HG03060 (cell line): Measurements from ENCODE around the gene OR5H2.
"Not testable (repeated sequence)": the region's sequence is repeated elsewhere in the genome, so short reads cannot be mapped to it uniquely, and the experiment has no call there.

Experiments used
- ATAC-seq: cut with Tn5 transposase; IDR thresholded peaks from one replicate; pipeline ENCODE4 v1.9.1; 2021; ENCODE audit warnings: low read depth, moderate number of reproducible peaks; ENCODE audit not compliant: unreplicated experiment

Gene OR5H2

DNA sequence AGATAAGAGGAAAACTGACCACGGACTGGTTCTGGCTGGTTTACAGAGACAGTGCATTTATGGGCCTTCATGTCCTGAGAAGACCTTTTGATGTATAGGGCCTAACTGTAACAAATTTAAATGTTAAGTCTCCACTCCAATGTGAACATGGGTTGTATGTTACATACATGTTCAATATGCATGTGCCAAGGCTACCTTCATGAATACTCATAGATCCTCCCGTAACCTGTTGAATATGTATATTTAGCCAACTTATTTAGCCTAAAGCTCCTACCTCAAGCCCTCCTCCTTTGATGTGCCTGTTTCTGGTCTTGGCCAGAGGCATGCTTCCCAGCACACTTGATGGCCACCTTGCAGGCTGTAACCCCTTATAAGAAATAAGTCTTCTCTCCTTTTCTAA, at the start of gene OR5H2:
OR5H2 (plus strand) TSS at position 301 of the 400 bp plus-strand sequence. CDS start 398 bp downstream, outside the sequence.
- no peak for ATAC-seq

DNA sequence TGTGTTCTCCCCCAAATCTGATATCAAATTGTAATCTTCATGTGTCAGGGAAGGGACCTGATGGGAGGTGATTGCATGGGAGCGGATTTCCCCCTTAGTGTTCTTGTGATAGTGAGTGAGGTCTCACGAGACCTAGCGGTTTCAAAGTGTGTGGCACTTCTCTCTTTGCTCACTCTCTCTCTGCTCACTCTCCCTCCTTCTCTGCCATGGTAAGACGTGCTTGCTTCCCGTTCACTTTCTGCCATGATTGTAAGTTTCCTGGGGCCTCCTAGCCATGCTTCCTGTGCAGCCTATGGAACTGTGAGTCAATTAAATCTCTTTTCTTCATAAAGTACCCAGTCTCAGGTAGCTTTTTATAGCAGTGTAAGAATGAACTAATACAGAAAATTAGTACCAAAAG, 48.8 kb upstream of the OR5H2 start:
- ATAC-seq = no peak

DNA sequence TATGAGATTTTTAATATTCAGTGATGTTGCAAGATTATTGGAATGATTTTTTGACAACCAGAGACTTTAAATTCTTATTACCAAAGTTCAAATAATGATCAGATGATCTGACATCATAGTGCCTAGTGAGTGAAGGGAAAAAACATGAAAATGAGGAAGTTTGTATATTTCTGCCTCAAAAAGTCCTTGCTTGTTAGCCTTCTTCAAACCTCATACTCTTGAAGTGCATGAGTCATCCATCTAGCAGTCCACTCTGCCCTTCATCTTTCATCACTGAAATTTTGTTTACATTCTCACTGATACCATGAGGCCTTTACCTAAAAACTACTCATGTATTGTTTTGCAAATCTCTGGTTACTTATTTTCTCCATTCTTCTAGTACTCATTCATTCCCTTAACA, 42.2 kb upstream of the OR5H2 start:
- peak; percentile 58 for ATAC-seq

DNA sequence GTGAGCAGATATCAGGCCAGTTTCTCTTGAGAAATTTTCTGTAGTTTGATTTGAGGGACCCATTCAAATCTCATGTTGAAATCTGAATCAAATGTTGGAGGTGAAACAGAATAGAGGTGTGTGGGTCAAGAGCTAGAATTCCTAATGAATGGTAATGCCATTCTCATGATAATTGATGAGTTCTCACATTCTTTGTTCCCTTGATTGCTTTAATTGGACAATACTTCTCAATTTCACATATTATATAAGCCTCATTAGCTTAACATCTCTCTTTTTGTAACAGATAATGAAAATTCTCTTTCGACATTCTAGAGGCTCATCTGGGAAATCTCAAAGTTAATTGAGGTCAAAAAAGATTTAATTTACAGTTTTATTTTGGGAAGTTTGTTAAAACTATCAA, 40.1 kb upstream of the OR5H2 start:
- no peak for ATAC-seq

DNA sequence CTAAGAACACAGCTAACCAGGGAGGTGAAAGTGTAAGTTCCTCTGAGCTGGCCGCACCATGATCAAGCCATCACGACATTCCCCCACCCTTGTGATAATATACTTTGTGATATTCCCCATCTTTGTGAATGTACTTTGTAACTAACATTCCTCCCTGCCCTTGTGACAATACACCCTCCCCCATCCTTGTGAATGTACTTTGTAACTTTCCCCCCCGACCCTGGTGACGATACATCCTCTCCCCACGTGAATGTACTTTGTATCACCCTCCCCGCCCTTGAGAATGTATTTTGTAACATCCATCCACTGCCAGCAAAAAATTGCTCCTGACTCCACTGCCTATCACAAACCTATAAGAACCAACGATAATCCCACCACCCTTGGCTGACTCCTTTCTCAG, 38.5 kb upstream of the OR5H2 start:
- no peak for ATAC-seq

DNA sequence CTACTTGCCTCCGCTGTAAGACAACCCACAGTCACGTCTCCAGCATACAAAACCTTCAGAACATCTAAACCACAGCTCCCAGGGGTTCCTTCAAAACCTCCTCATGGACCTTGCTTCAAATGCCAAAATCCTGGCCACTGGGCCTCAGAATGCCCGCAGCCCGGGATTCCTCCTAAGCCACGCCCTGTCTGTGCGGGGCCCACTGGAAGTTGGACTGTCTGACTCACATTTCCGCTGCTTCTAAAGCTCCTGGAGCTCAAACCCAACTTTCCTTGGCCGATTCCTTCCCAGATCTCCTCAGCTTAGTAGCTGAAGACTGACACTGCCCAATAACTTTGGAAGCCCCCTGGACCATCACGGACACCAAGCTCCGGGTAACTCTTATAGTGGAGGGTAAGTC, 36.2 kb upstream of the OR5H2 start:
- ATAC-seq = no peak

DNA sequence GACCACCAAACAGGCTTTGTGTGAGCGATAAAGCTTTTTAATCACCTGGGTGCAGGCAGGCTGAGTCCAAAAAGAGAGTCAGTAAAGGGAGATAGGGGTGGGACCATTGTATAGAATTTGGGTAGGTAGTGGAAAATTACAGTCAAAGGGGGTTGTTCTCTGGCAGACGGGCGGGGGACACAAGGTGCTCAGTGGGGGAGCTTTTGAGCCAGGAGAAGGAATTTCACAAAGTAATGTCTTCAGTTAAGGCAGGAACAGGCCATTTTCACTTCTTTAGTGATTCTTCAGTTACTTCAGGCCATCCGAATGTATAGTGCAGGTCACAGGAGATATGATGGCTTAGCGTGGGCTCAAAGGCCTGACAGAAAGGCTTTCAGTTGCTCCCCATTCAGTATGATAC, 26.3 kb upstream of the OR5H2 start:
- ATAC-seq = not testable (repeated sequence)

DNA sequence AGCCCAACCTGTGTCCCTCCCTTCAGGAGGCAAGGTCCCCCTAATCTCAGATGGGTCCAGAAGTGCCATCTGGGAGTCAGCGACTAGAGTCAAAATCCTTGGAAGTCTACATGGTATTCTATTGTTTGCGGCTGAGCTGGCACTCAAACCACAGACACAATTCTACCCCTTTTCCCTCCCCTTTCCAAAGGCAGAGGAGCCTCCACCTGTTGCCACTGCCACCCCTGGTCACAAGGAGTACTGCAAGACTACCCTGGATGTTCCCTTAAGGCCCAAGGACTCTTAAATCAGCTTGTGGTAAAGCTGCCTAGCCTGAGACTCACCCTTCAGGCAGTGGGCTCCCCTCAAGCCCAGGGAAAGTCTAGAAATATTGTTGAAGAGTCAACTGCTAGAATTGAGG, 22.6 kb upstream of the OR5H2 start:
- no peak for ATAC-seq

DNA sequence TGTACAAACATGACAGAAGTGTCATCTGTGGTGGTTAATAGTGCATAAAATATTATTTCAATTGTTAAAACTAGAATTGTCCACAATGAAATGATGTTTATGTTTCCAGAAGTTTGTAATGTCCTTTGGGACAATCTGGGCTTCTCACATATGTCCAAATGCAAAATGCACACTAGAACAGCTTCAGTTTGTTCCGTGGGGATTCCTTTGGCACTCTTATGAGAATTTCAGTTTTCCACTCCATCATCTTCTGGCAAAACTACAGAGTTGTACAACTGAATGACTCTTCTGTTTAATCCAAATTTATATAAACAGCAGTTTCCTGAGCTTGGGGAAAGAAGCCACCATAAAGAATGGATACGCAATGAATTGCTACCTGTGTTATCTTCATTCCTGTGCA, 20.3 kb upstream of the OR5H2 start:
- no peak for ATAC-seq

DNA sequence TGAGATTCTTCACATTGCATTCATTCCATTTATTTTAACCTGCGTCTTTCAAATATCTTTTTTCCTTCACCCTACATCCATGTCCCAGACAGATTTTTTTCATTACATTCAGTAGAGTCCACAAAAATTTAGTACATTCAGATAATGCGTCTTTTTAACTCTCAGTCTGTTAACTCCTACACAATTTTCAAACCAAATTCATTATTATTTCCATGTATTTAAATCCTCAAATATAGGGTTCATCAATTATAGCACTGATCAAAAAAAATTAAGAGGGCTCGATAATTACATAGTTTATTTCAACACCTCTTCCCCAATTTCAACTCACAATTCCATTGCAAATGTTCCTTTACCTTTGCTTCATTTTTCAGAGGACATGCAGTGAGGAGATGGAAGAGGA, 18.4 kb upstream of the OR5H2 start, which contains the start of gene OR5H6:
OR5H6 (plus strand) TSS at position 301 of the 400 bp plus-strand sequence; CDS start at position 390, 89 bp downstream.
- no peak for ATAC-seq

DNA sequence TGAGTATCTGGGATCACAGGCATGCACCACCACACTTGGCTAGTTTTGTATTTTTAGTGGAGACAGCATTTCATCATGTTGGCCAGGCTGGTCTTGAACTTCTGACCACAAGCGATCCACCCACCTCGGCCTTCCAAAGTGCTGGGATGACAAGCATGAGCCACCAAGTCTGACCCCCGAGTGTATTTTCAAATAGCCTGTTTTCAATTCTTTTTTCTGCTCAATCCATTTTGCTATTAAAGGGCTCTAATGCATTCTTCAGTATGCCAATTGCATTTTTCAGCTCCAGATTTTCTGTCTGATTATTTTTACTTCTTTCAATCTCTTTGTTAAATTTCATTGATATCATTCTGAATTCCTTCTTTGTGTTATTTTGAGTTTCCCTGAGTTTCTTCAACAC, 12.5 kb upstream of the OR5H2 start:
- no peak for ATAC-seq

DNA sequence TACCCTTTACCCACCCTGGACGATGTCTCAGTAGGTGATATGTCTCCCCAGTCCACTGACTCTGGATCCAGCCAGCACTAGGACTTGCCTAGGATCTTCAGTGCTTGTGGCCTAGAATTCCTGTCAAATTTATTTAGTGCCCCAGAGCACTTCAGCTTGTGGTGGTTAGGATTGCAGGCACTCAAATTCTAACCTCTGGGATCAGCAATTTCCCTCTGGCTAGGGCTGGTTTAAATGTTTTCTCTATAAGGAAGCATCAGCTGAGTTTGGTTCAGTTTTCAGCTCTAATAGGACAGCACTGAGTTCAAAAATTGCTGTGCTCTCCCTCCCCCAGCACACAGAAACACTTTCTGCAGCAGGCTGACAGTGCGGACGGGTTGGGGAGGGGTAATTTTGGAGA, 10.2 kb upstream of the OR5H2 start:
- no peak for ATAC-seq

DNA sequence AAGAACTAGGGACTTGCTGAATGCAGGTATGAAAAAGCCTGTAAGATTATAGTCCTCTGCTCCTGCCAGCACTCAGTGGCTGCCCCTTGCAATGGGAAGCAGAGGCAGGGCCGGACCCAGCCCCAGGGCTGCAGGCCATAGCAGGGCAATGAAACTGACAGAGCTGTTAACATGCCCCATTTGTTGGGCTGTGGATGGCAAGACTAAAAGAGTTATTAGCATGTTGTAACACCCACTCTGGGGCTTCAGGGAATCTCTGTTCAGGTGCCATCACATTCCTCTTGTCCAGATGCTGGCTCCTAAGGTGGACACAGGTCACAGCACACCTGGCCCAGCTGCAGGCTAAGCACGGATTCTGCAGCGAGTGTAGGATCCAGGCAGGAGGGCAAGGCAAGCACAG, 7.4 kb upstream of the OR5H2 start:
- ATAC-seq = no peak

DNA sequence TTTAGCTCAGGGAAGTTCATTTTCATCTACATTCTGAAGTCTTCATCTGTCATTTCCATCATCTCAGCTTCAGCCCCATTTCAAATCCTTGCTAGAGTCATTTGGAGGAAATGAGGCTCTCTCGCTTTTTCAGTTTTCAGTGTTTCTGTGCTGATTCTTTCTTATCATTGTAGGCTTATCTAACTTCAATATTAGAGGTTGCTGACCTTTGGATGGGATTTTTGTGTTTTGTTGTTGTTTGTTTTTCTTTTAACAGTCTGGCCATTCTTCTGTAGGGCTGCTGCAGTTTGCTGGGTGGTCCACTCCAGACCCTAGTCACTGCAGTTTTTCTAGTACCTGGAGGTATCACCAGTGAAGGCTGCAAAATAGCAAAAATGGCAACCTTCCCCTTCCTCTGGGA, 8.6 kb downstream of the OR5H2 start:
- no peak for ATAC-seq

DNA sequence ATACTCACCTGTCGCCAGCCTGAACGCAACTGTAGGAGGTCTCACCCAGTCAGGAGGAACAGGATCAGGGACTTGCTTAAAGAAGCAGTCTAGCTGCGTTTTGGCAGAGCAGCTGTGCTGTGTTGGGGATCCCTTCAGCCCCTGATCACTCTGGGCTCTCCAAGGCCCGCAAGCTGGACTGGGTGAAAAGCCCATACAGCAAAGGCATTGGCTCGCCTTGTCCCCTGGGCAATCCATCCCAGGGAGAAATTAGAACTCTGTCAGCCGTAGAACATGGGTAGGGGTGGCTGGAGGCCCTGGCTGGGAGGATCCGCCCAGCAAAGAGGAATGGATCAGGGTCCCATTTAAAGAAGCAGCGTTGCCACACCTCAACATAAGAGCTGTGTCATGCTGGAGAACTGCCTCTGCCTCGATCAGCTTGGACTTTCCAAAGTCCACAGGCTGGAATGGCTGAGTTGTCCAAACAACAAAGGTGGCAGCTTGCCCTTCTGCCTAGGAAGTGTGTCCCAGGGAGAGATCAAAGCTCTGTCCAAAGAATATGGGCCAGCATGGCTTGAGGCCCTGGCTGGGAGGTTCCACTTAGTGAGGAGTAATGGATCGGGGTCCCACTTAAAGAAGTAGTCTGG, 9.1 kb downstream of the OR5H2 start:
- no peak for ATAC-seq

DNA sequence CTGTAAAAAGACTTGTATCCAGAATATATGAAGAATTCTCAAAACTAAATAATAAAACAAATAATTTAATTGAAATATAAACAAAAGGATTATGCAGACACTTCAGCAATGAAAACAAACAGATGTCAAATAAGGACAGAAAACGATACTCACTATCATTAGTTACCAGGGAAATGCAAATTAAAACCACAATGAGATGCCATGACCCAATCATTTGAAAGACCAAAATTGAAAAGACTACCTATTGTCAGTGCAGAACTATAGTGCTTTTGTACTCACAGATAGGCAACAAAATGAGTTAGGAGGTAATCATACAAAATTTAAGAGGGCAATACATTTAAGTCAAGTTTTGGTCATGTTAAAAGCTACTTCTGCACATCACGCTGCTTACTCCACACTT, 39.8 kb downstream of the OR5H2 start:
- ATAC-seq = no peak

DNA sequence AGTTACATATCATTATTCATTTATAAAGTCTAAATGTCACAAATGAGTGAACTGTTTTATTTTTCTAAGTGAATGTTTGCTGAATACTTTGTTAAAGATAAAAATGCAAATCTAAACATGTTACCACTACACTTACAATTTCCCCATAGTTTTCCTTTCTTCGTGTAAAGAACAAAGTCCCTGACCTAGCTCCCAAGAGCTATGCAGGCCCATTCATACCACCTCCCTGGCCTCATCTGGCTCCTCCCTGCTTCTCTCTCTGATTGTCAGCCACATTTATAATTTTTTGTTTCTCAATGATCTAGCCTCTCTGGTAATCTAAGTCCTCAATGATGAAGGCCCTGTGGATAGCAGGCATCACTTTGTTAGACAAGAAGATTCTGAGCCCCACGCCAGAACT, 40.4 kb downstream of the OR5H2 start:
- no peak for ATAC-seq

DNA sequence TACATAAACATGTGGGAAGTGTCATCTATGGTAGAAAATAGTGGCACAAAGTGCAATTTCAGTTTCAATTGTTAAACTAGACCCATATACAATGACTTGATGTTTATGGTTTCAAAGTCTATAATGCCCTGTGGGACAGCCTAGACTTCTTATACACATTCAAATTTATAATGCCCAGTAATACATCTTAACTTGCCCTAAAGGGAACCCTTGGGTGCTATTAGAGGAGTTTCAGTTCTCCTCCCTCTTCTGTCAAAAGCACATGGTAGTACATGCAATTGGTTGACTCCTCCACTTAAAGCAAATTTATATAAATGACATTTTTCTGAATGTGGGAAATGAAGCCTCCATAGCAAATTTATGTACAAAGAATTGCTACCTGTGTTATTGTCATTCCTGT, 41.1 kb downstream of the OR5H2 start:
- no peak for ATAC-seq

DNA sequence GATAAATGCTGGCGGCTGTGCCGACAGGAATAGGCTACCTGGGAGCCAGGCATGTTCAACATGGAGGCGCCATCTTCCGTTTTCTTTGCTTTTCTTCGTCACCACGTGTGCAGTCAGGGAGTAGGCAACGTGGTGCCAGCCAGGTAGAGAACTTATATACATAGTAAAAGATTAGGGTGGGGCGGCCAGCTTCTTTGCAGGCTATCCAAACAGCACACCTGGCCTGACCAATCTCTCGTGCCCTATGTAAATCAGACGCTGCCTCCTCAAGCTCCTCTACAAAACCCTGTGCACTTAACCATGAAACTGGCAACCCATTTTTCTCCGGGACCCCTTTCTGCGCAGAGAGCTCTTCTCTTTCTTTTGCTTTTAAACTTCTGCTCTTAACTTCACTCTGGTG, 42.8 kb downstream of the OR5H2 start:
- ATAC-seq = no peak

DNA sequence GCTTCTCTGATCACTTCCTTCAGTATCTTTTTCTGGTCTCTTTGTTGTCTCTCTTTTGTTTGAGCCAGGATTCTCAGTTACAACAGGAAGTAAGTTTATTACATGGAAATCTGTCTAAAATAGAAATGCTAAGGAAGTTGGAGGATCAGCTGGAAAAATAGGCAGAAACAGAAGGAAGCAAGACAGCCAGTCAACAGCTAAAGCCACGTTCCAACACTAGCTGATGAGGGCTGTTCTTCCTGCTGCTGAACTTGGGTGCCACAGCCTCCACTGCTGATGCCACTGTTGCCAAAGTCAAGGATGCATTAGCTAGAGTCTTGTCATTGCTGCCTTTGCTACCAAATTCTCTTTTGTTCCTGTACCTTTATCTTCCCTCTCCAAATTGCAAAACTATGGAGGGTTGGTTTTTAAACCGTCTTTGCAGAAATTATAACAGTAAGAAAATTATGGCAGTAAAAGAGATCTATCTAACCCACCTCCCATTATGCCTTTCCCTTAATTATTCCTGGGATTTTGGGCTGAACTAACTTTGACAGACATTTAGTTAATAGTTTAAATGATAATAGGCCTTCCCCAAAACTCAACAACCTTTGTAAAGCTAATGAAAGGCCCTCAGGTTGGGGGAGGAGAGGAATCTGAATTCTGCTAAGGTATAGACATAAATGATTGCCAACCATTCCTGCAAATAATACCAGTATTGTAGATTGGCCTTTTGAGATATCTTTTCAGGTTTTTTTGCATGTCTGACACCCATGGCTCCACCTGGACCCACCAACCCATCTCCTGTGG, 44.0 kb downstream of the OR5H2 start:
- no peak for ATAC-seq

DNA sequence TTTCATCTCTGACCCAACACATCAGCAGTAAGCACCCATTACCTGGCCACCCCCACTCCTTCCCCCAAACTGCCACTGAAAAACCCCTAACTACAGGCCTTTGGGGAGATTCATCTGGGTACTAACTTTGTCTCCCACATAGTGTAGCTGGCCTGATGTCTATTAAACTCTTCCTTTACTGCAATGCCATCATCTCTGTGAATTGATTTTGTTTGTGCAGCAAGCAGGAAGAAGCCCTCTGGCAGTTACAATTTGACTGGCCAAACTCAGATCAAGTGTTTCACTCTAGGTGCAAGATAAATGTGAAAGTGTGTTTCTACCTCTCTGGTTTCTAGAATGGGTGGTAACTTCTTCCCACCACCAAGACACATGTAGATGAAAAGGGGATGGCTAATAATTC, 44.6 kb downstream of the OR5H2 start:
- ATAC-seq = peak; percentile 40

DNA sequence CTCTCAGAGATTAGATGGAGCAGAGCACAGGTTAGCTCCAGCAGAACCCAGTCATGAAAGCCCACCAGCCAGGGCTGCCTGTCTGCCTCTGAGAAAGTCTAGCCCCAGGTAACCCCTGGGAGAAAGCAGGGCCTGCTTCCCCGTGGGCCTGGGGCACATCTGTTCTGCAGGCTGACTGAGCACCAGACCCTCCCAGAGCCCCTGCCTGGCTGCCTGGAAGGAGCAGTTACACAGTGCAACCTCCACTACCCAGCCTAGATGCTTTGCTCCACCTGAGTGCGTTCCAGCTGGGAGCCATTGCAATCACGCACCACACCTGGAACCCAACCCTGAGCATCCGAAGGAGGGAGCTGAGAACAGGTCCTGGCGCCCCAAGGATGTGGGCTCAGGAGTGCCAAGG, 46.6 kb downstream of the OR5H2 start:
- no peak for ATAC-seq
